Measurements from ENCODE around the gene EXOC3L1.
A peak's percentile ranks its signal among the peaks of the same experiment; 100 is the strongest.

EXOC3L1 gene

DNA sequence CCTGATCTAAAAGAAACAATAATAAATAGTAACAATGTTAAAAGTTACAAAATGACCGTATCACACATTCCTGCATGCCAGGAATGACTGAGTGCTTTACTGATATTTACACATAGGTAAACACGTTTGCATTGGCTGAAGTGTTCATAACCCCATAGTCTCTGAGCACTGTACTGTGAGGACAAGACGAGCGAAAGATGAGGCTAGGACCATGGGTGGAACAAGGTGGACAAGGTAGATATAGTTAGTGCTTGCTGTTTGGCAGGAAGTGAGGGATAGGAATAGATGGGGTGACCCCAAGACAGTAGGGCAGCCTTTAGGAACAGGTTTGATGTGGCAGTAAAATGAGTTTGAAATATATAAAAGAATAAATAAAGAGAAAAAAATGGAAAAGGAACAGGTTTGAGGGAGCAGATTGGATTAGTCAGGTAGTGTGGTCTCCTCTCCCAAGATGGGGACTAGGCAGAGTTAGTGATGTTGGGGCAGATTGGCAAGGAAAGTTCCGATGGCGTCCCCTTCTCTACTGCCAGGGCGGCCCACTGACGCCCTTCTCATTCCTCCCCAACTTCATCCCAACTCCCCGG lies 1.6 kb upstream of the EXOC3L1 start:
- TF ChIP-seq, protein P1, sequence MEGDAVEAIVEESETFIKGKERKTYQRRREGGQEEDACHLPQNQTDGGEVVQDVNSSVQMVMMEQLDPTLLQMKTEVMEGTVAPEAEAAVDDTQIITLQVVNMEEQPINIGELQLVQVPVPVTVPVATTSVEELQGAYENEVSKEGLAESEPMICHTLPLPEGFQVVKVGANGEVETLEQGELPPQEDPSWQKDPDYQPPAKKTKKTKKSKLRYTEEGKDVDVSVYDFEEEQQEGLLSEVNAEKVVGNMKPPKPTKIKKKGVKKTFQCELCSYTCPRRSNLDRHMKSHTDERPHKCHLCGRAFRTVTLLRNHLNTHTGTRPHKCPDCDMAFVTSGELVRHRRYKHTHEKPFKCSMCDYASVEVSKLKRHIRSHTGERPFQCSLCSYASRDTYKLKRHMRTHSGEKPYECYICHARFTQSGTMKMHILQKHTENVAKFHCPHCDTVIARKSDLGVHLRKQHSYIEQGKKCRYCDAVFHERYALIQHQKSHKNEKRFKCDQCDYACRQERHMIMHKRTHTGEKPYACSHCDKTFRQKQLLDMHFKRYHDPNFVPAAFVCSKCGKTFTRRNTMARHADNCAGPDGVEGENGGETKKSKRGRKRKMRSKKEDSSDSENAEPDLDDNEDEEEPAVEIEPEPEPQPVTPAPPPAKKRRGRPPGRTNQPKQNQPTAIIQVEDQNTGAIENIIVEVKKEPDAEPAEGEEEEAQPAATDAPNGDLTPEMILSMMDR (conservative IDR thresholded peaks at IDR 0.05; ENCODE audit: low read depth, low read length) = no peak

DNA sequence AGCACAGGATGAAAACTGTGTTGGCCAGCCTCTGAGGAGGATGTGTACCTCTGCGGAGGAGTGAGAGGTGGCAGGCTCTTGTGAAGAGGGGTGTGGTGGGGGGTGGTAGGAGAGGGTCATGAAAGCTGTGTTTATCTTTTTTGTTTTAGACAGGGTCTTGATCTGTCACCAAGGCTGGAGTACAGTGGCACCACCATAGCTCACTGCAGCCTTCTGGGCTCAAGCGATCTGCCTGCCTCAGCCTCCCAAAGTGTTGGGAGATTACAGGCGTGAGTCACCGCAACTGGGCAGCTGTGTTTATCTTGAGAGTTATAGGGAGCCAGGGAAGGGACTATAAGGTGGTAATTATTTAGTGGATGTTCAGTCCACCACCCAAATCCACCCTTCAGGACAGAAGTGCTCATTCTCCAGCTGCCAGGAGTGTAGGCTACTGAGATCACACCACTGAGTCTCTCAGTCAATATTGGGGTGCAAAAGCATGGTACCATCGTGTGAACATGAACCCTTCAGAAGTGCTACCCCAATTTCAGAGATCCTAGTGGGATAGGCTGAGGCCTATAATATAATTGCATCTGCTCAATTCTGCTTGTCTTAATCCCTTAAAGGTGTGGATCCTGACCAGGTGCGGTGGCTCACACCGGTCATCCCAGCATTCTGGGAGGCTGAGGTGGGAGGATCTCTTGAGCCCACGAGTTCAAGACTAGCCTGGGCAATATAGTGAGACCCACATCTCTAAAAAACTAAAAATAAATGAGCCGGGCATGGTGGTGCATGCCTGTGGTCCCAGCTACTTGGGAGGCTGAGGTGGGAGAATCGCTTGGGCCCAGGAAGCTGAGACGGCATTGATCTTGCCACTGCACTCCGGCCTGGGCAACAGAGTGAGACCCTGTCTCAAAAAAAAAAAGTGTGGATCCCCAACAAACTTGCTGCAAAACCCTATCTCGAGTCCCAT lies 788 bp upstream of the EXOC3L1 start:
- DNase-seq (ENCODE audit: low read depth) = no peak
- TF ChIP-seq, protein P1 (conservative IDR thresholded peaks at IDR 0.05; ENCODE audit: low read depth, low read length) = no peak
- H3K4me3 ChIP-seq (ENCODE audit: low read length) = no peak overlapping the region

More for the DNA sequence above, 1.6 kb upstream of the EXOC3L1 start:
- peak overlapping the region; percentile 29 for H3K4me3 ChIP-seq (ENCODE audit: low read length)
- no peak for DNase-seq (ENCODE audit: low read depth)

DNA sequence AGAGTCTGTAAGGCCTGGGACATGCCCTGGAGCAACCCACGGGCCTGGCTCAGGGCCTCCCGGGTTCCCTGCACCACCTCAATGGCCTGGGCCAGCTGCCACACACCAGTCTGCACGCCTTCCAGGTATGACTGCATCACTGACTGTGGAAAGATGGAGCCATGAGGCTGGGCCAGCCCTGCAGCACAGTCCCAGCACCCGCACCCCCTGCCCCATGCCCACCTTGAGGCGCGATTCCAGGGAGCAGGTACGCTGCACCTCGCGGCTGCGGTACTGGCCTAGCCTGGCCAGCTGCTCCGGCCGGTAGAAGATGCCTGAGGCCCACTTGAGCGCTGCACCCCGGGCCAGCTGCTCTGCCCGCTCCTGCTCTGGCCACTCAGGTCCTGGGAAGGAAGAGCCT lies 1.1 kb downstream of the EXOC3L1 start:
- H3K4me3 ChIP-seq (ENCODE audit: low read length) = no peak overlapping the region
- TF ChIP-seq, protein P1 (conservative IDR thresholded peaks at IDR 0.05; ENCODE audit: low read depth, low read length) = no peak
- no peak for DNase-seq (ENCODE audit: low read depth)

DNA sequence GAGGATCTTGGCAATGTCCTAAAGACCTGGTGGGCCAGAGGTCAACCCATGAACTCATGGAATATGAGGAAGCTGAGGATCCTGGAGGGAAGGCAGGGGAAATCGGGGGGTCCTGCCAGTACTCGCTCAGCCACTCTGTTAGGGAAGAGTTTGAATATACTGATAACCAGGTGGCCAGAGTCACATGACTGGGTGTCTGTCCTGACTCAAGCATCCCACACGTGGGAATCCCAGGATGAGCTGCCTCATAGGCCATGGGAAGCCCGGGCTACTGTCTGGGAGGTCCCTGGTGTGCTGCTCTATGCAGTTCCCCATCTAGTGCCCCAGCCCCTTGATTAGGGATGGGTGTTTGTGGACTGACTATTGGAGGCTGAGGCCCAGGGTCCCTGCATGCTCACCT lies 1.6 kb downstream of the EXOC3L1 start:
- no peak overlapping the region for H3K4me3 ChIP-seq (ENCODE audit: low read length)
- TF ChIP-seq, protein P1 (conservative IDR thresholded peaks at IDR 0.05; ENCODE audit: low read depth, low read length) = no peak
- DNase-seq (ENCODE audit: low read depth) = no peak

DNA sequence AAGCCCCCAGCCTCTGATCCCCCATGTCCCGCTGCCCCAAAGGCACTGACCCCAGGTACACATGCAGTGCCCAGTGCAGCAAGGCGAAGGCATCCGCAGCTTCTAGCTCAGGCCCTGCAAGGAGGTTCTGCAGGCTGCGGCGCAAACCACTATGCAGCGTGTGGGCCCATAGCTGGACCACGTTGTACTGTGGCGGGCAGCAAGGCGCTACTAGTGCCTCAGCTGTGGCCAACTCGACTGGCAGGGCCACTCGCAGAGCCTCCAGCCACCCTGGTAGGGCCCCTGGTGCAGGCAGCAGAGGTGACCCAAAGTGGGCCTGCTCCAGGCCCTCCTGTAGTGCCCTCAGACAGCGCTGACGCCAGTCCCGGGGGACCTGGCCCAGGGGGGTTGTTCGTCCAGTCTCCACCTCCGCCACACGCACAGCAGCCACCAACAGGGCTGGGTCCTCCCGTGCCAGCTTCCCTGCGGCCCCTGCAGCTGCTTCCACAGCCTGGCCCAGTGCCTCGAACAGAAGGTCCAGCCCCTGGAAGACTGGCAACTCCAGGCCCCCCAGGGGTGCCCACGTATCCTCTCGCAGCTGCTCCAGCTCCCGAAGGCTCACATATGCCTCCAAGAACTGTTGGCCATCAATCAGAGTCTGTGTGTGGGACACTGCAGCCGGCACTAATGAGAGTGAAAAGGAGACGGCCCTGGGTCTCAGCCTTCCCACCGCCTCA lies 2.6 kb downstream of the EXOC3L1 start:
- TF ChIP-seq, protein P1 (conservative IDR thresholded peaks at IDR 0.05; ENCODE audit: low read depth, low read length) = no peak
- DNase-seq (ENCODE audit: low read depth) = no peak
- H3K4me3 ChIP-seq (ENCODE audit: low read length) = no peak overlapping the region

DNA sequence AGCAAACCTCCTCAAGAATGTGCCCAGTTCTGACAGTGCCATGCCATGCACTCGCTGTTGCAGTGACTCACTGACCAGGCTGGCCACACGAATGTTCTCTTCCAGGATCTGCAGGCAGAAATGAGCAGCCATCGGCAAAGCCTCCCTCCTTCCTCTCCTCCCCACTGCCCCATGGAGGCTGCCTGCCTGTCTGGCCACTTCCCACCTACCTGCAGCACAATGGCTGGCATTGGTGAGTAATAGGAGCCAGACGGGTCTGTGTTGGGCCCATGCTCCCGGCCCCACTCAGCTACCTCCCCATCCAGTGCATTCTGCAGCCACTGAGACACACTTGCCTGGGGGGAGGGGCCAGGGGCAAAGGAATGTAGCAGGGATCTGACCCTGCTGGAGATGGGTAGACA lies 3.4 kb downstream of the EXOC3L1 start:
- H3K4me3 ChIP-seq (ENCODE audit: low read length) = no peak overlapping the region
- DNase-seq (ENCODE audit: low read depth) = no peak
- TF ChIP-seq, protein P1 (conservative IDR thresholded peaks at IDR 0.05; ENCODE audit: low read depth, low read length) = no peak
